ENCODE results near the gene NEU2.
A peak's percentile ranks its signal among the peaks of the same experiment; 100 is the strongest.

Gene NEU2

GRCh38 chr2:233053928-233054784 lies 21.7 kb downstream of the NEU2 start:
- no peak overlapping the region for H3K4me3 ChIP-seq (ENCODE audit: low read depth, low read length)
- H3K27me3 ChIP-seq (ENCODE audit: insufficient read depth, low read depth, severe bottlenecking) = no peaks in the 10 kb centered on the region
- no peaks in the 10 kb centered on the region for H3K36me3 ChIP-seq
- no peaks in the 10 kb centered on the region for H3K9me3 ChIP-seq (ENCODE audit: severe bottlenecking)
- peak; percentile 87 for TF ChIP-seq CTCF (IDR thresholded peaks at IDR 0.05; ENCODE audit: low read depth, low read length)
- DNase-seq = peak; percentile 72
- H3K27ac ChIP-seq = no peak overlapping the region

- H3K27me3 ChIP-seq (ENCODE audit: insufficient read depth, low read depth, severe bottlenecking) = no peaks in the 10 kb centered on the region
- H3K27ac ChIP-seq = no peak overlapping the region
- TF ChIP-seq CTCF (IDR thresholded peaks at IDR 0.05; ENCODE audit: low read depth, low read length) = no peak
- no peaks in the 10 kb centered on the region for H3K36me3 ChIP-seq
- no peak overlapping the region for H3K4me3 ChIP-seq (ENCODE audit: low read depth, low read length)
- DNase-seq = no peak
- no peaks in the 10 kb centered on the region for H3K9me3 ChIP-seq (ENCODE audit: severe bottlenecking)
Measured at GRCh38 chr2:233055362-233055761, 22.9 kb downstream of the NEU2 start.

GRCh38 chr2:233056961-233057605 lies 24.6 kb downstream of the NEU2 start:
- Histone ChIP-seq H3K27ac (no peak overlapping the region), H3K4me3 (ENCODE audit: low read depth, low read length) (no peak overlapping the region), H3K9me3 (ENCODE audit: severe bottlenecking) (no peaks in the 10 kb centered on the region), H3K27me3 (ENCODE audit: insufficient read depth, low read depth, severe bottlenecking) (no peaks in the 10 kb centered on the region), H3K36me3 (no peaks in the 10 kb centered on the region)
- DNase-seq = no peak
- no peak for TF ChIP-seq CTCF (IDR thresholded peaks at IDR 0.05; ENCODE audit: low read depth, low read length)

- no peaks in the 10 kb centered on the region for H3K27me3 ChIP-seq (ENCODE audit: insufficient read depth, low read depth, severe bottlenecking)
- no peak for TF ChIP-seq CTCF (IDR thresholded peaks at IDR 0.05; ENCODE audit: low read depth, low read length)
- no peak overlapping the region for H3K27ac ChIP-seq
- no peak overlapping the region for H3K4me3 ChIP-seq (ENCODE audit: low read depth, low read length)
- DNase-seq = no peak
- no peaks in the 10 kb centered on the region for H3K36me3 ChIP-seq
- H3K9me3 ChIP-seq (ENCODE audit: severe bottlenecking) = no peaks in the 10 kb centered on the region
Measured at GRCh38 chr2:233058717-233059546, 26.5 kb downstream of the NEU2 start.

GRCh38 chr2:233059547-233059796 lies 27.0 kb downstream of the NEU2 start:
- TF ChIP-seq CTCF (IDR thresholded peaks at IDR 0.05; ENCODE audit: low read depth, low read length) = peak; percentile 28; the same call in 1 of the 2 replicates
- H3K27ac ChIP-seq = no peak overlapping the region
- H3K36me3 ChIP-seq = no peaks in the 10 kb centered on the region
- no peak for DNase-seq
- H3K4me3 ChIP-seq (ENCODE audit: low read depth, low read length) = no peak overlapping the region
- no peaks in the 10 kb centered on the region for H3K9me3 ChIP-seq (ENCODE audit: severe bottlenecking)
- H3K27me3 ChIP-seq (ENCODE audit: insufficient read depth, low read depth, severe bottlenecking) = no peaks in the 10 kb centered on the region

Measured in WERI-Rb-1 (cell line).